Activated CD4-positive, alpha-beta T cell treated with anti-CD3 and anti-CD28 coated beads for 4 hours (primary cell): Measurements from ENCODE around the gene WNK1.

Experiments
- DNase-seq, 2 donors: peaks; one replicate each; pipeline ENCODE4 v3.0.0-alpha.2; 2020

Gene WNK1

GRCh38 chr12:958588-959123 is 206.3 kb downstream of the WNK1 start:
- DNase-seq = no peak
